OCI-LY3 (cell line): ENCODE data around the gene EXD3.

ENCODE experiments used
- H2AFZ ChIP-seq: fragments of 200-600, 300-600 bp; shearing (Covaris generic); 2 replicates; pipeline ENCODE4 v1.6.0; 2014; ENCODE audit warnings: antibody characterized with exemption, low read depth, low read length
- H3K27ac ChIP-seq: fragments of 200-600, 300-600 bp; sonication (generic); 2 replicates; pipeline ENCODE4 v1.5.1; 2014; ENCODE audit warnings: mild to moderate bottlenecking, low read length, moderate library complexity, mixed read lengths
- H3K27me3 ChIP-seq: fragments of 200-600, 300-600 bp; sonication (generic); 2 replicates; pipeline ENCODE4 v1.6.1; 2014; ENCODE audit warnings: low read depth, low read length, mixed read lengths
- H3K36me3 ChIP-seq: fragments of 200-600, 300-600 bp; sonication (generic); replicated peaks from 2 replicates; pipeline ENCODE3; 2014; ENCODE audit warnings: low read depth, low read length, mixed read lengths
- H3K4me1 ChIP-seq: fragments of 300-600, 200-600 bp; sonication (generic); 2 replicates; pipeline ENCODE4 v1.6.1; 2014; ENCODE audit warnings: low read length, mixed read lengths
- H3K4me2 ChIP-seq: fragments of 200-600, 300-600 bp; sonication (generic); 2 replicates; pipeline ENCODE4 v1.6.1; 2014; ENCODE audit warnings: low read length, mixed read lengths
- H3K4me3 ChIP-seq: fragments of 300-600, 200-600 bp; sonication (generic); 2 replicates; pipeline ENCODE4 v1.5.1; 2014; ENCODE audit warnings: antibody characterized with exemption, mild to moderate bottlenecking, low read length, moderate library complexity
- H3K79me2 ChIP-seq: fragments of 300-600, 200-600 bp; shearing (Covaris generic); 2 replicates; pipeline ENCODE4 v1.6.1; 2014; ENCODE audit warnings: mild to moderate bottlenecking, low read length, mixed read lengths
- H3K9ac ChIP-seq: fragments of 300-600, 200-600 bp; shearing (Covaris generic); 2 replicates; pipeline ENCODE4 v1.6.0; 2014; ENCODE audit warnings: mild to moderate bottlenecking, low read length, moderate library complexity
- H3K9me3 ChIP-seq: fragments of 200-600, 300-600 bp; shearing (Covaris generic); 2 replicates; pipeline ENCODE4 v1.6.1; 2014; ENCODE audit warnings: low read length, mixed read lengths; ENCODE audit not compliant: insufficient read depth
- H4K20me1 ChIP-seq: fragments of 200-600, 300-600 bp; sonication (generic); 2 replicates; pipeline ENCODE4 v1.6.1; 2016; ENCODE audit warnings: low read length, mixed read lengths; ENCODE audit not compliant: insufficient read depth
- EZH2phosphoT487 ChIP-seq: fragments of 200-600 bp; shearing (Covaris generic); IDR thresholded peaks from 2 replicates; pipeline ENCODE4 v1.6.1; 2018; ENCODE audit warnings: antibody characterized with exemption, mixed run types, low read depth
- TF ChIP-seq, protein P1 (sequence below): fragments of 200-600, 300-600 bp; sonication (generic); IDR thresholded peaks from 2 replicates; pipeline ENCODE4 v1.5.1; 2014; ENCODE audit warnings: antibody characterized with exemption, low read length, low read depth

EXD3 gene

GRCh38 chr9:137280474-137281344, 142.3 kb downstream of the EXD3 start:
- H3K4me3 ChIP-seq = no peak overlapping the region
- H3K27ac ChIP-seq = no peak overlapping the region
- no peak overlapping the region for H3K4me2 ChIP-seq

DNA sequence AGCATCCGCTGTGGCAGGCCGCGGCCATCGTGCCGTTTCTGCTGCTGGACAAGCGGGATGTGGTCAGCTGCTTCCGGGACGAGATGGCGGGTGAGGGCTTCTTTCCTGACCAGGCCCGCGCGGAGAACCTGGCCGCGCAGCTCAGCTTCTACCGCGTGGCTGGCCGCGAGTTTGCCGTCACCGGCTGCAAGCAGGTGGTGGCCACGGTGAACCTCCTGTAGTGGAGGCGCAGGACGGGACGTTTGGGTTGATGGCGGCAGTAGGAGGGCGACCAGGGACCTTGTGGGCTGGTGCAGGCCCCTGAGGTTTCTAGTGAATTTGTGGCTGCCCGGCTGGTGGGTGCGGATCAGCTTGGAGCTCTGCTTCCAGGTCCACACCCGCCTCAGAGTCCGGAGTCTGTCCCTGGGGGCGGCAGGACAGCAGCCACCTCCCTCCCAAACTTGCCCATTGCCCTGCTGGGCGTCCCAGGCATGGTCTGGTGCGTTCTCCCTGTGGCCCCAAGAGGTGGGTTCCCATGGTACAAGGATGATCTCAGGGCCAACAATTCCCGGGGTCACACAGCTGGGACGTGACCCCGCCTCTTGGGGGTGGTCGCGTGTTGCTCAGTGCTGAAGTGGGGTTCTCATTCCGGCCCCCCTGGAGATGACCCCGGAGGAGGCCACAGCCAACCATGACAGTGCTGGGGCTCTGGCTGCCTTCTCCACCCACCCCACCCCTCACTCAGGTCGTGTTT, 143.1 kb downstream of the EXD3 start:
- no peak overlapping the region for H3K27ac ChIP-seq
- no peaks in the 10 kb centered on the region for H3K9me3 ChIP-seq
- no peak overlapping the region for H3K4me2 ChIP-seq
- TF ChIP-seq, protein P1, sequence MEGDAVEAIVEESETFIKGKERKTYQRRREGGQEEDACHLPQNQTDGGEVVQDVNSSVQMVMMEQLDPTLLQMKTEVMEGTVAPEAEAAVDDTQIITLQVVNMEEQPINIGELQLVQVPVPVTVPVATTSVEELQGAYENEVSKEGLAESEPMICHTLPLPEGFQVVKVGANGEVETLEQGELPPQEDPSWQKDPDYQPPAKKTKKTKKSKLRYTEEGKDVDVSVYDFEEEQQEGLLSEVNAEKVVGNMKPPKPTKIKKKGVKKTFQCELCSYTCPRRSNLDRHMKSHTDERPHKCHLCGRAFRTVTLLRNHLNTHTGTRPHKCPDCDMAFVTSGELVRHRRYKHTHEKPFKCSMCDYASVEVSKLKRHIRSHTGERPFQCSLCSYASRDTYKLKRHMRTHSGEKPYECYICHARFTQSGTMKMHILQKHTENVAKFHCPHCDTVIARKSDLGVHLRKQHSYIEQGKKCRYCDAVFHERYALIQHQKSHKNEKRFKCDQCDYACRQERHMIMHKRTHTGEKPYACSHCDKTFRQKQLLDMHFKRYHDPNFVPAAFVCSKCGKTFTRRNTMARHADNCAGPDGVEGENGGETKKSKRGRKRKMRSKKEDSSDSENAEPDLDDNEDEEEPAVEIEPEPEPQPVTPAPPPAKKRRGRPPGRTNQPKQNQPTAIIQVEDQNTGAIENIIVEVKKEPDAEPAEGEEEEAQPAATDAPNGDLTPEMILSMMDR = no peak
- TF ChIP-seq EZH2phosphoT487 = no peak
- H3K79me2 ChIP-seq = no peaks in the 10 kb centered on the region
- no peak overlapping the region for H3K4me3 ChIP-seq
- no peaks in the 10 kb centered on the region for H4K20me1 ChIP-seq
- H3K4me1 ChIP-seq = peaks cover 25% of the 10 kb centered on the region
- peaks cover 15% of the 10 kb centered on the region for H3K36me3 ChIP-seq
- no peak overlapping the region for H3K9ac ChIP-seq
- no peaks in the 10 kb centered on the region for H3K27me3 ChIP-seq
- no peak overlapping the region for H2AFZ ChIP-seq

More at GRCh38 chr9:137280474-137281344, 142.3 kb downstream of the EXD3 start:
- Histone ChIP-seq H3K9ac (no peak overlapping the region), H4K20me1 (no peaks in the 10 kb centered on the region), H2AFZ (no peak overlapping the region), H3K79me2 (no peaks in the 10 kb centered on the region), H3K9me3 (no peaks in the 10 kb centered on the region), H3K4me1 (peaks cover 18% of the 10 kb centered on the region), H3K27me3 (no peaks in the 10 kb centered on the region), H3K36me3 (peaks cover 15% of the 10 kb centered on the region)
- TF ChIP-seq, protein P1 = no peak
- no peak for TF ChIP-seq EZH2phosphoT487

DNA sequence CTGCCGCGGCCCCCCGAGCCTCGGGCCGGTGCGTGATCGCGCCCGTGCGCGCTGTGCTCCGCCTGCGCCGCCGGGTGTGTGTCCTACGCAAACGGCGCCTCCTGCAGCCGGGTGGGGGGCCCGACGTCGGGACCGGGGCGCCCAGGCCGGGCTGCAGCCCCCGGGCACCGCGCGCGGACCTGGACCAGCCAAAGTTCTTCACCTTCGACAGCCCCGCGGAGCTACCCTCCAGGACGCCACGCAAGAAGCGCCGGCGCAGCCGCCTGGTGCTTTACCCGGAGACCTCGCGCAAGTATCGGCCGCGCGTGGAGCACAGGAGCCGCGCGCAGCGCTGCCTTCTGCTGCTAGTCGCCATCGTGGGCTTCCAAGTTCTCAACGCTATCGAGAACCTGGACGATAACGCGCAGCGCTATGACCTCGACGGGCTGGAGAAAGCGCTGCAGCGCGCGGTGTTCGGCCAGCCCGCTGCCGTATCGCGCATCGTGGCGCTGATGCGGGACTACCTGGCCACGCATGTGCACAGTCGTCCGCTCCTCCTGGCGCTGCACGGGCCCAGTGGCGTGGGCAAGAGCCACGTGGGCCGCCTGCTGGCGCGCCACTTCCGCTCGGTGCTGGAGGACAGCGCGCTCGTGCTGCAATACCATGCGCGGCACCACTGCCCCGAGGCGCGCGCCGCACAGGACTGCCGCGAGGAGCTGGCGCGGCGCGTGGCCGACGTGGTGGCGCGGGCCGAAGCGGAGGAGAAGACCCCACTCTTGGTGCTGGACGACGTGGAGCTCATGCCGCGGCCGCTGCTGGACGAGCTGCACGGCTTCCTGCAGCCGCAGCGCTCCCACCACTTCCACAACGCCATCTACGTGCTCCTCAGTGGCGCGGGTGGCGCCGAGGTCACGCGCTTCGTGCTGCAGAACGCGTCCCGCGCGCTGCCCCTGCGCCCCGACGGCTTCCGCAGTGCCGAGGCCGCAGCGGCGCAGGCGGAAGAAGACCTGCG, 143.9 kb downstream of the EXD3 start:
- Histone ChIP-seq H2AFZ (no peak overlapping the region), H3K4me3 (peak overlapping the region; percentile 81), H4K20me1 (no peaks in the 10 kb centered on the region), H3K9me3 (no peaks in the 10 kb centered on the region), H3K4me1 (peaks cover 28% of the 10 kb centered on the region), H3K9ac (no peak overlapping the region), H3K27ac (no peak overlapping the region), H3K4me2 (no peak overlapping the region), H3K79me2 (no peaks in the 10 kb centered on the region), H3K36me3 (peaks cover 15% of the 10 kb centered on the region), H3K27me3 (no peaks in the 10 kb centered on the region)
- TF ChIP-seq EZH2phosphoT487 = no peak
- TF ChIP-seq, protein P1 = no peak
